Skin of body (tissue), 2 donors: ENCODE results near the gene TMC8. TPM values are rescaled to one million over a fixed set of nuclear protein-coding genes. Genes with fewer than 3 reads are reported as not detected.
"Not testable (repeated sequence)": the region's sequence is repeated elsewhere in the genome, so short reads cannot be mapped to it uniquely, and the experiment has no call there.

ENCODE experiments used
- DNase-seq: peaks from one replicate; lab custom pipeline; 2025; lab: John Stamatoyannopoulos, UW
- total RNA-seq: library from RNA; depleted of rRNA; stranded (reverse); fragments of >200 nt; gene quantifications from one replicate; pipeline ENCODE4 v1.2.3, GENCODE V29; 2014

The TMC8 gene
- total RNA-seq, 1 donor from 2014 or later, result 3.4 TPM

- DNase-seq, result no peak
These were observed 24.6 kb downstream of the TMC8 start for GRCh38 chr17:78154903-78155811.

DNA sequence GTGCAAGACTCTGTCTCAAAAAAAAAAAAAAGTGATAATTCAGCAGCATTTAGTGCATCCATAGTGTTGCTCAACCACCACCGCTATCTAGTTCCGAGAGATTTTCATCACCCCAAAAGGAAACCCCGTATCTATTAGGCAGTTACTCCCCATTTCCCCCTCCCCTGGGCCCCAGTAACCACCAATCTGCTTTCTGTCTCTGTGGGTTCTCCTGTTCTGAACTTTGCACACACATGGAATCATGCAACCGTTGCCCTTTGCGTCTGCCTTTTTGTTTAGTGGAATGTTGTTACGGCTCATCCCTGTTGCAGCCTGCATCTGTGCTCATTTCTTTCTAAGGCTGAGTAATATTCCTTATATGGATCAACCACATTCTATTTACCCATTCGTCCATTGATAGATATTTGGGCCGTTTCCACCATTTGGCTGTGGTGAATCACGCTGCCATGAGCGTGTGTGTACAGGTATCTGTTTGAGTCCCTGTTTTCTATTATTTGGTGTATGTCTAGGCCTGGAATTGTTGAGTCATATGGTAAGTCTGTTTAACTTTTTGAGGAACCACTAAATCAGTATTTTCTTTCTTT is 29.1 kb downstream of the TMC8 start:
- DNase-seq, result no peak

GRCh38 chr17:78163881-78164747 is 33.5 kb downstream of the TMC8 start:
- no peak for DNase-seq

DNA sequence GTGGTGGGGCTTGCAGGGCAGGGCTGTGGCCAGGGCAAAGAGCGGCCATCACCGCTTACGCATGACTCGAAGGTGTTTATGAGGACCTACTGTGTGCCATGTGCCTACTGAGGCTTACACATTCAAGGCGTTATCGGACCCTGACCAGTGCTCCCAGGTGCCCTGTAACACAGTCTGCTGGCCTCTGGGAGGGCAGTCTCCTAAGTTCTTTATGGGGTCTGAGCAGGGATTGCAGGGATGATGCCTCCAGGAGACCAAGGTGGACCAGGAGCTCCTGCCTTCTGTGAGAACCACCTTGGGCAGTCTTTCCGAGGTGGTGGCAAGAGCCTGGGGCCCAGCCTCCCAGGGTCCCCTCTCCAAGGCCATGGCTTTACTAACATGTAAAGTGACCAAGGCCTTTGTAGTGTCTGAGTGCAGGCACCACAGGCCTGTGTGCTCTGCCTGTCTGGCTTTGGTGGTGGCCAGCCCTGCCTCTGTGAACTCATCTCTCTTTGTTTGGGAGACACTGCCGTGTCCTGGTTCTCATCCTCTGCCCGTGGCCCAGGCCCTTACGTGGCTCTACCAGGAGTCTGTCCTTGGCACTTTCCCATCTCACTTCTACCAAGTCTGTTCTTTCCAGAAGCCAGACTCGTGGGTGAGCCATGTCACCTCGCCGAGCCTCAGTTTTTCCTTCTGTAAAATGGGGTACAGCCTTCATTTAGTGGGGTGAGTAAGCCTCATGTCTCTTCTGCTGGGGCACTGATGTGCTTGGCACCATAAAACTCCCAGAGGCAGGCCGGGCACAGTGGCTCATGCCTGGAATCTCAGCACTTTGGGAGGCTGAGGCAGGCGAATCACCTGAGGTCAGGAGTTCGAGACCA is 34.4 kb downstream of the TMC8 start:
- DNase-seq, result no peak

- no peak for DNase-seq
These were observed 35.8 kb downstream of the TMC8 start for GRCh38 chr17:78166416-78166815.

- no peak for DNase-seq
These were observed 37.8 kb downstream of the TMC8 start, which contains the start of gene SYNGR2 for GRCh38 chr17:78168242-78168902. Gene SYNGR2, plus strand, starts transcription at chr17:78168581. Its CDS starts 36 bp downstream, at chr17:78168617.

- DNase-seq, result no peak
These were observed 38.6 kb downstream of the TMC8 start for GRCh38 chr17:78168903-78169793.

GRCh38 chr17:78170692-78171590 is 40.4 kb downstream of the TMC8 start:
- DNase-seq, result no peak

DNA sequence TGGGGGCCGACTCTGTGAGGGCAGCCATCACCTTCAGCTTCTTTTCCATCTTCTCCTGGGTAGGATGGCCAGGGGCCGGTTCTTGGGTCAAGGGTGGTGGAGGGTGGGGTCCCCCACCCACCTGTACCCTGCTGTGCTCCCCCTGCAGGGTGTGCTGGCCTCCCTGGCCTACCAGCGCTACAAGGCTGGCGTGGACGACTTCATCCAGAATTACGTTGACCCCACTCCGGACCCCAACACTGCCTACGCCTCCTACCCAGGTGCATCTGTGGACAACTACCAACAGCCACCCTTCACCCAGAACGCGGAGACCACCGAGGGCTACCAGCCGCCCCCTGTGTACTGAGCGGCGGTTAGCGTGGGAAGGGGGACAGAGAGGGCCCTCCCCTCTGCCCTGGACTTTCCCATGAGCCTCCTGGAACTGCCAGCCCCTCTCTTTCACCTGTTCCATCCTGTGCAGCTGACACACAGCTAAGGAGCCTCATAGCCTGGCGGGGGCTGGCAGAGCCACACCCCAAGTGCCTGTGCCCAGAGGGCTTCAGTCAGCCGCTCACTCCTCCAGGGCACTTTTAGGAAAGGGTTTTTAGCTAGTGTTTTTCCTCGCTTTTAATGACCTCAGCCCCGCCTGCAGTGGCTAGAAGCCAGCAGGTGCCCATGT is 41.1 kb downstream of the TMC8 start:
- DNase-seq, result not testable (repeated sequence)

DNA sequence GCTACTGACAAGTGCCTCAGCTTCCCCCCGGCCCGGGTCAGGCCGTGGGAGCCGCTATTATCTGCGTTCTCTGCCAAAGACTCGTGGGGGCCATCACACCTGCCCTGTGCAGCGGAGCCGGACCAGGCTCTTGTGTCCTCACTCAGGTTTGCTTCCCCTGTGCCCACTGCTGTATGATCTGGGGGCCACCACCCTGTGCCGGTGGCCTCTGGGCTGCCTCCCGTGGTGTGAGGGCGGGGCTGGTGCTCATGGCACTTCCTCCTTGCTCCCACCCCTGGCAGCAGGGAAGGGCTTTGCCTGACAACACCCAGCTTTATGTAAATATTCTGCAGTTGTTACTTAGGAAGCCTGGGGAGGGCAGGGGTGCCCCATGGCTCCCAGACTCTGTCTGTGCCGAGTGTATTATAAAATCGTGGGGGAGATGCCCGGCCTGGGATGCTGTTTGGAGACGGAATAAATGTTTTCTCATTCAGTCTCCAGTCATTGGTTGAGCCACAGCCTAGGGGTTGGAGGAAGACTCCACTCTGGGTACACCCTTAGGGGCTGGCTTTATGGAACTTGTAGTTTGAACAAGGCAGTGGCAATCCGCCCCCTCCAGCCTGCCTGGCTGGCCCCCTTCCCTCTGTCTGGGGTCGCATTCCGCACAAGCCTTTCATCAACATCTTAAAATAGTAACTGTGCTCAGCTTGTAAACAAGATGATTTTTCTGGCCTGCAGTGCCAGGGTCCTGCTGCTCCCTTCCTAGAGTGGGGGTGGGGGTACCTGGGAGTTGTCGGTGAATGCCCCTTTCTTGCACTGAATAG is 41.9 kb downstream of the TMC8 start:
- DNase-seq, result no peak

DNA sequence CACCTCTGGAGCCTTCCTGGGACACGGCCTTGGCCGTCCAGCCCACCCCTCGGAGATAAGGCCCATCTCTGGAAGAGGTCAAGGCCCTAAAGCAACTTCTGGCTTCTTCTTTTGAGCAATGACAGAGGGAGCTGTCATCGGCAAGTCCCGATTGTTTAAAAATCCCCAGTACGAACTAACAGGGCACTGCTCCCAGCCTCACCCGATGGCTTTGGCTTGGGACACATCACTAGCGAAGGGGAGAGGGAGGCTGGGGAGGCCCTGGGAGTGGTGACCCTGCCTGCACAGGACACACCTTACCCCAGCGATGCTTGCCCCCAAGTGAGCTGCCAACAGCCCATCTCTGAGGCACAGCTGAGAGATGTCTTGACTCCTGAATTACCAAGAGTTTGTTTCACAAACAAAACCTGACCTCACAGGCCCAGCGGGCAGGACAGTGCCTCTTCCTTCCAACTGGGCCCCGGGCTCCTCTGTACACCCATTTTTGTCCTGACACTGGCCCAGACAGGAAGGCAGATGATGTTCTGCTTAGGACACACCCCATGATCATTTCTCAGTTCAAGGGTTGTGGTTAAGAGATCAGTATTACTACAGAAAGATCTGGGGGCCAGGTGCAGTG is 42.6 kb downstream of the TMC8 start:
- DNase-seq, result no peak

DNA sequence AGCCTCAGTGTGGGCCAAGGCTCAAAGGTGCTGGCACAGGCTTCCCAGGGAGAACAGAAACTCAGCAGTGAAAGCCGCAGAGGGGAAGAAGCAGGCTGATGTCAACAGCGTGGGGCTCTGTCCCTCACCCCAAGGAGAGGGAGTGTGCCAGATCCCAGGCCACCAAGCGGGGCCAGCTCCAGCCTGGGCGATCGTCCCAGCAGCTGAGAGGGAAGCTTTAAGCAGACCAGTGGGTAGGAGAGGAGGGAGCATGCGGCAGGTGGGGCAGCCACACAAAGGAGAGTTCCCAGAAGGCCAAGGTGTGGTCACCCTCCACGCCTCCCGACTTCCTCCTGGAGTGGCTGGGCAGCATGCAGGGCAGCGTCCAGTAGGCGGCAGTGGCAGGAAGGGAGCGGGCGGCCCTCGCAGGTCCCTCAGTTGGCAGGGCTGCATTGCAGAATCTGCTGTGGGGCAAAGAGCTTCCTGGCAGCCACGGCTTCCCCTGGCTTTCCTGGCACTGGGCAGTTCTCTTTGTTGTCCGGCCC is 43.8 kb downstream of the TMC8 start:
- DNase-seq, result no peak

DNA sequence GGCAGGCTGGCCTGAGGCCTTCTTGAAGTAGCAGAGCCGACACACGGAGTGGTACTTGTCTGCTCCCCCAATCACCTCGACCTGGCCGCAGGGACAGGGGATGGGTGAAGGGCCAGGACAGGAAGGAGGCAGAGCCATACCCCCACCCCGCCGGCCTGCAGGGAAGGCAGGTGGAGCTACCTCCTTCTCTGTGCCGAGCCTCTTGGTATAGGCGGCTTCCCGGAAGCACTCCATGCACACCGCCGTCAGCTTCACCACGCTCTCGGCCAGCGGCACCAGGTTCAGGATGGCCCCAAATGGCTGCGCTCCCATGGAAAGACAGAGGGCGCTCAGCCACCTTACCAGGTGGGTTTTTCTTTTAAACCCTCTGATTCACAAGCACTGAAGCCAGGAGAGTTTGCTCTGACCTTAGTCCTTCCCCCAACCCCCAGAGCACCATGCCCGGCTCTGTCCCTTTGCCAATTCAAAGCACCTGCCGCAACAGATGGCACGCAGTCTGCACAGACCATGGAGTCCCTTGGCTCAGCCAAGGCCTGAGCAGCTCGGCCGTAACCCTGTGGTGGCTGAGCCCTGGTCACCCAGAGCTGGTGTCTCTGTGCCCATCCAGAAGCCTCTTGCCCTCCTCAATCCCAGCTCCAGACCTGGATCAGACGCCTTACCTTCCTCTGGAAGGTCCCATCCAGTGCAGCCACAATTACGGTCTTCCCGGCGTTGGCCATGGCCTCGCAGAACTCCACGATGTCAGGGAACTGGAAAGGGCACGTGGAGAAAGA is 44.5 kb downstream of the TMC8 start:
- DNase-seq, result no peak

GRCh38 chr17:78175643-78175981 is 45.0 kb downstream of the TMC8 start:
- no peak for DNase-seq

DNA sequence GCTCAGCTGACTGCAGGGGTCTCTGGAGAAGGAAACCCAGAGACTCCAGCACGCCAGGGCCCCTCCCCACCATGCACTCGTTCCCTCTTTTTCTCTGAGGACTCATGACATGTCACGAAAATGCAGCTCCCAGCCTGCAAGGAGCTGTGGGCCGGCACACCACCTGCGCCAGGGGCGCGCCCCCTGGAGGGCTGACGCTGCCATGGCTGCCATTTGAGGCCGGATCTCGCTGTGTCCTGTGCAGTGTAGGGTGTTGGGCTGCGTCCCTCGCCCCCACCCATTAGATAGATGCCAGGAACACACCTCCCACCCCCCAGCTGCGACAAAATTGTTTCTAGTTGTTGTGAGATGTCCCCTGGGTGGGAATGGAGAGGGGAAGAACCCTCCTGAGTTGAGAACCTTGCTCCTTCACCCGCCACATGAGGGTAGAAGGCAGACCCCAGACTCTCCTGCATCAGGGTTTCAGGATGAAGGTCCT is 46.0 kb downstream of the TMC8 start:
- DNase-seq, result no peak
